ENCODE results near the gene SEL1L2.

DNA sequence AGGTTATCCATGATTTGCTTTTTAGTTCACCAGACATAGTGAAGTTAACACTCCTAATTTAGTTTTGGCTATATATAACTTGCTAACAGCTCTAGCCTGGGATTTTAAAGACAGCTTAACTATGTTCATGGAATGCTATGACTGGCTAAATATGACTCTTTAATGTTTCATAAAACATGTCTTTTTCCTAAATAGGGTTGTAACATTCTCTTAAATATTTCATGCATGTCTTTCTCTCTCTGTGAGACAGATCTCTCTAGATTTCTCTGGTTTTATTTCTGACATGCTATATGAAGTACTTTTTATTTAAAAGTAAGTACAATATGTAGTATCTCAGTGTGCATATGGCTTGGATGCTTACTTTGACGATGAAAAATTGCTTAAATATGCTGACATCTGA, 40.6 kb upstream of the SEL1L2 start:
- TF ChIP-seq, protein P1, sequence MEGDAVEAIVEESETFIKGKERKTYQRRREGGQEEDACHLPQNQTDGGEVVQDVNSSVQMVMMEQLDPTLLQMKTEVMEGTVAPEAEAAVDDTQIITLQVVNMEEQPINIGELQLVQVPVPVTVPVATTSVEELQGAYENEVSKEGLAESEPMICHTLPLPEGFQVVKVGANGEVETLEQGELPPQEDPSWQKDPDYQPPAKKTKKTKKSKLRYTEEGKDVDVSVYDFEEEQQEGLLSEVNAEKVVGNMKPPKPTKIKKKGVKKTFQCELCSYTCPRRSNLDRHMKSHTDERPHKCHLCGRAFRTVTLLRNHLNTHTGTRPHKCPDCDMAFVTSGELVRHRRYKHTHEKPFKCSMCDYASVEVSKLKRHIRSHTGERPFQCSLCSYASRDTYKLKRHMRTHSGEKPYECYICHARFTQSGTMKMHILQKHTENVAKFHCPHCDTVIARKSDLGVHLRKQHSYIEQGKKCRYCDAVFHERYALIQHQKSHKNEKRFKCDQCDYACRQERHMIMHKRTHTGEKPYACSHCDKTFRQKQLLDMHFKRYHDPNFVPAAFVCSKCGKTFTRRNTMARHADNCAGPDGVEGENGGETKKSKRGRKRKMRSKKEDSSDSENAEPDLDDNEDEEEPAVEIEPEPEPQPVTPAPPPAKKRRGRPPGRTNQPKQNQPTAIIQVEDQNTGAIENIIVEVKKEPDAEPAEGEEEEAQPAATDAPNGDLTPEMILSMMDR (IDR thresholded peaks at IDR 0.05) = no peak
- TF ChIP-seq POLR2A (IDR thresholded peaks at IDR 0.05) = no peak
- TF ChIP-seq POLR2AphosphoS5 (IDR thresholded peaks at IDR 0.05) = no peak
- TF ChIP-seq EP300 (IDR thresholded peaks at IDR 0.05) = no peak

All from sigmoid colon (tissue), 4 donors.